ENCODE data around the gene CMTM1. TPM values are rescaled to one million over a fixed set of nuclear protein-coding genes. Genes with fewer than 3 reads are reported as not detected.
"Not testable (repeated sequence)": the region's sequence is repeated elsewhere in the genome, so short reads cannot be mapped to it uniquely, and the experiment has no call there.

The CMTM1 gene
- polyA plus RNA-seq, 12 donors: 4.2 to 21.7 (median 5.1) TPM; not detected in 1

GRCh38 chr16:66614161-66614802 lies 48.0 kb downstream of the CMTM1 start:
- no peak for DNase-seq

GRCh38 chr16:66616169-66616568 lies 49.9 kb downstream of the CMTM1 start:
- no peak for DNase-seq

GRCh38 chr16:66616592-66616991 lies 50.4 kb downstream of the CMTM1 start:
- no peak for DNase-seq

GRCh38 chr16:66617010-66617434 lies 50.8 kb downstream of the CMTM1 start:
- no peak for DNase-seq

GRCh38 chr16:66617728-66618127 lies 51.5 kb downstream of the CMTM1 start:
- no peak for DNase-seq

- DNase-seq: no peak
These were observed 52.5 kb downstream of the CMTM1 start for GRCh38 chr16:66618588-66619375.

- DNase-seq: no peak
These were observed 53.5 kb downstream of the CMTM1 start for GRCh38 chr16:66619534-66620428.

GRCh38 chr16:66620429-66620795 lies 54.2 kb downstream of the CMTM1 start:
- DNase-seq: no peak

GRCh38 chr16:66621973-66622372 lies 55.7 kb downstream of the CMTM1 start:
- DNase-seq: no peak

GRCh38 chr16:66622863-66623262 lies 56.6 kb downstream of the CMTM1 start:
- no peak for DNase-seq

- DNase-seq: no peak
These were observed 57.5 kb downstream of the CMTM1 start for GRCh38 chr16:66623755-66624154.

GRCh38 chr16:66627611-66628378 lies 61.6 kb downstream of the CMTM1 start:
- DNase-seq: not testable (repeated sequence)

Other genes with a start within 250 kb of the CMTM1 start
- gene CDH5, start 199.7 kb upstream of the CMTM1 start, polyA plus RNA-seq (ENCODE audit: insufficient read length in 12 of 12): 10 to 100 TPM in 11 of 12 donors, not detected in 1; 77.8 to 91.5 (median 84.1) TPM
- 1 to 10 TPM in 7 of 12 donors, under 1 TPM in 3, not detected in 2; 0.56 to 3.7 (median 1.1) TPM for gene BEAN1, start 139.1 kb upstream of the CMTM1 start, polyA plus RNA-seq (ENCODE audit: insufficient read length in 12 of 12)
- 10 to 100 TPM in 11 of 12 donors, not detected in 1; 11.1 to 19.2 (median 15.3) TPM for gene TK2, start 16.3 kb upstream of the CMTM1 start, polyA plus RNA-seq (ENCODE audit: insufficient read length in 12 of 12)
- gene CKLF, start 13.9 kb upstream of the CMTM1 start, polyA plus RNA-seq (ENCODE audit: insufficient read length in 12 of 12): 10 to 100 TPM in 11 of 12 donors, not detected in 1; 19.7 to 56.7 (median 25.9) TPM
- gene CMTM2, start 13.0 kb downstream of the CMTM1 start, polyA plus RNA-seq (ENCODE audit: insufficient read length in 12 of 12): under 1 TPM in 10 of 12 donors, not detected in 2; 0.21 to 0.66 (median 0.46) TPM
- gene CMTM3, start 38.3 kb downstream of the CMTM1 start, polyA plus RNA-seq (ENCODE audit: insufficient read length in 12 of 12): 100 to 1,000 TPM in 1 of 12 donors, 10 to 100 TPM in 10, not detected in 1; 46.8 to 105 (median 55.4) TPM
- 10 to 100 TPM in 8 of 12 donors, 1 to 10 TPM in 3, not detected in 1; 8.4 to 18.7 (median 11.0) TPM for gene CMTM4, start 130.3 kb downstream of the CMTM1 start, polyA plus RNA-seq (ENCODE audit: insufficient read length in 12 of 12)
- 100 to 1,000 TPM in 5 of 12 donors, 10 to 100 TPM in 6, not detected in 1; 71.3 to 129 (median 97.6) TPM for gene DYNC1LI2, start 185.2 kb downstream of the CMTM1 start, polyA plus RNA-seq (ENCODE audit: insufficient read length in 12 of 12)
- gene TERB1, start 235.1 kb downstream of the CMTM1 start, polyA plus RNA-seq (ENCODE audit: insufficient read length in 12 of 12): not detected

Data from muscle of arm (tissue), 12 donors.